ENCODE results near the gene CNOT6L.
"Not testable (repeated sequence)": the region's sequence is repeated elsewhere in the genome, so short reads cannot be mapped to it uniquely, and the experiment has no call there.

CNOT6L gene

GRCh38 chr4:77777135-77777807, 41.9 kb downstream of the CNOT6L start:
- no peak for DNase-seq

- no peak for DNase-seq
Observed at GRCh38 chr4:77776182-77777134, 42.7 kb downstream of the CNOT6L start.

- no peak for DNase-seq
Observed at GRCh38 chr4:77773101-77773500, 46.1 kb downstream of the CNOT6L start.

- DNase-seq, result no peak
Observed at GRCh38 chr4:77771566-77771965, 47.6 kb downstream of the CNOT6L start.

GRCh38 chr4:77765720-77766119, 53.4 kb downstream of the CNOT6L start:
- DNase-seq, result no peak

- DNase-seq, result no peak
Observed at GRCh38 chr4:77762531-77762930, 56.6 kb downstream of the CNOT6L start.

- no peak for DNase-seq
Observed at GRCh38 chr4:77761595-77761994, 57.6 kb downstream of the CNOT6L start.

- no peak for DNase-seq
Observed at GRCh38 chr4:77758804-77759203, 60.4 kb downstream of the CNOT6L start.

- no peak for DNase-seq
Observed at GRCh38 chr4:77751764-77752163, 67.4 kb downstream of the CNOT6L start.

GRCh38 chr4:77745792-77746191, 73.4 kb downstream of the CNOT6L start:
- no peak for DNase-seq

GRCh38 chr4:77742054-77742453, 77.1 kb downstream of the CNOT6L start:
- DNase-seq, result no peak

GRCh38 chr4:77740480-77740879, 78.7 kb downstream of the CNOT6L start:
- DNase-seq, result no peak

GRCh38 chr4:77734928-77735327, 84.2 kb downstream of the CNOT6L start:
- DNase-seq, result peak; percentile 49

- no peak for DNase-seq
Observed at GRCh38 chr4:77731656-77732055, 87.5 kb downstream of the CNOT6L start.

- DNase-seq, result no peak
Observed at GRCh38 chr4:77728420-77728819, 90.7 kb downstream of the CNOT6L start.

- DNase-seq, result no peak
Observed at GRCh38 chr4:77721073-77721472, 98.1 kb downstream of the CNOT6L start.

- DNase-seq, result not testable (repeated sequence)
Observed at GRCh38 chr4:77718500-77718899, 100.7 kb downstream of the CNOT6L start.

- DNase-seq, result no peak
Observed at GRCh38 chr4:77715414-77716290, 103.5 kb downstream of the CNOT6L start.

GRCh38 chr4:77714514-77714913, 104.7 kb downstream of the CNOT6L start:
- DNase-seq, result no peak

- DNase-seq, result no peak
Observed at GRCh38 chr4:77713884-77714283, 105.3 kb downstream of the CNOT6L start.

- no peak for DNase-seq
Observed at GRCh38 chr4:77712675-77713074, 106.5 kb downstream of the CNOT6L start.

GRCh38 chr4:77711469-77711868, 107.7 kb downstream of the CNOT6L start:
- DNase-seq, result no peak

GRCh38 chr4:77710684-77711083, 108.5 kb downstream of the CNOT6L start:
- DNase-seq, result no peak

Data from CD4-positive, alpha-beta T cell treated with Interleukin-6 for 4 hours (primary cell).